ENCODE results near the gene ABCA10.

DNA sequence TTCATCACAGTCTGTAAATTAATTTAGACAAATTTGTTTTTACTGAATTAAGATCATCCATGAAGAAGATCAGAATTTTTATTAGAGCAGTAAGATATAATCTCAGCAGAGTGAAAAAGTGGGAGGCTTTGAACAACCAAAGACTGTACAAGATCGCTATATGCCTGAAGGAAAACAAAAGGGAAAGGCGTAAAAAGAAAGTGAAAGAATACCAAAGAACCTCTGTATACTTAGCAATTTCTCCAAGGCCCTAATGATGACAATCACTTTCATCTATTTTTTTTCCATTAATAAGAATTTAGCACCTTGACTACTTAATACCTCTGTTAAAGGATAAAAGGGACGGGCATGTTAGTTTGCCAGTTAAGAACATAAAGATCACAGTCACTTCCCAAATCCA is 38.6 kb upstream of the ABCA10 start:
- TF ChIP-seq, protein P1, sequence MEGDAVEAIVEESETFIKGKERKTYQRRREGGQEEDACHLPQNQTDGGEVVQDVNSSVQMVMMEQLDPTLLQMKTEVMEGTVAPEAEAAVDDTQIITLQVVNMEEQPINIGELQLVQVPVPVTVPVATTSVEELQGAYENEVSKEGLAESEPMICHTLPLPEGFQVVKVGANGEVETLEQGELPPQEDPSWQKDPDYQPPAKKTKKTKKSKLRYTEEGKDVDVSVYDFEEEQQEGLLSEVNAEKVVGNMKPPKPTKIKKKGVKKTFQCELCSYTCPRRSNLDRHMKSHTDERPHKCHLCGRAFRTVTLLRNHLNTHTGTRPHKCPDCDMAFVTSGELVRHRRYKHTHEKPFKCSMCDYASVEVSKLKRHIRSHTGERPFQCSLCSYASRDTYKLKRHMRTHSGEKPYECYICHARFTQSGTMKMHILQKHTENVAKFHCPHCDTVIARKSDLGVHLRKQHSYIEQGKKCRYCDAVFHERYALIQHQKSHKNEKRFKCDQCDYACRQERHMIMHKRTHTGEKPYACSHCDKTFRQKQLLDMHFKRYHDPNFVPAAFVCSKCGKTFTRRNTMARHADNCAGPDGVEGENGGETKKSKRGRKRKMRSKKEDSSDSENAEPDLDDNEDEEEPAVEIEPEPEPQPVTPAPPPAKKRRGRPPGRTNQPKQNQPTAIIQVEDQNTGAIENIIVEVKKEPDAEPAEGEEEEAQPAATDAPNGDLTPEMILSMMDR (IDR thresholded peaks at IDR 0.05; ENCODE audit: low read length), result no peak
- no peak for TF ChIP-seq EZH2 (IDR thresholded peaks at IDR 0.05; ENCODE audit: borderline replicate concordance, low read length)

Measured in OCI-LY1 (cell line).